GM21619 (cell line): ENCODE data around the gene GJA3.

Experiments used
- ATAC-seq: cut with Tn5 transposase; IDR thresholded peaks from one replicate; pipeline ENCODE4 v1.9.1; 2021; ENCODE audit not compliant: unreplicated experiment

Gene GJA3

GRCh38 chr13:20185366-20186056, 24.7 kb upstream of the GJA3 start:
- no peak for ATAC-seq

- ATAC-seq: peak; percentile 79
Observed at GRCh38 chr13:20182231-20182846, 21.5 kb upstream of the GJA3 start.

DNA sequence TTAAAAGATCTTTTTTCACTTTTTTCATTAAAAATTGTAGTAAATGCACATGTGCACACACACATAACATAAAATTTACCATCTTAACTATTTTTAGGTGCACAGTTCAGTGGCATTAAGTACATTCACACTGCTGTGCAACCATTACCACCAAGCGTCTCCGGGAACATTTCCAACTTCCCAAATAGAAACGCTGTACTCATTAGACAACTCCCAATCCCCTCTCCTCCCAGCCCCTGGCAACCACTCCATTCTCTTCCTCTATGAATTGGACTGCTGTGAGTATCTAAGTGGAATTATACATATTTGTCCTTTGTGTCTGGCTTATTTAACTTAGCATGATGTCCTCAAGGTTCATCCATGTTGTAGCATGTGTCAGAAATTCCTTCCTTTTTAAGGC, 20.3 kb upstream of the GJA3 start:
- no peak for ATAC-seq

- ATAC-seq: no peak
Observed at GRCh38 chr13:20178156-20178555, 17.3 kb upstream of the GJA3 start.

DNA sequence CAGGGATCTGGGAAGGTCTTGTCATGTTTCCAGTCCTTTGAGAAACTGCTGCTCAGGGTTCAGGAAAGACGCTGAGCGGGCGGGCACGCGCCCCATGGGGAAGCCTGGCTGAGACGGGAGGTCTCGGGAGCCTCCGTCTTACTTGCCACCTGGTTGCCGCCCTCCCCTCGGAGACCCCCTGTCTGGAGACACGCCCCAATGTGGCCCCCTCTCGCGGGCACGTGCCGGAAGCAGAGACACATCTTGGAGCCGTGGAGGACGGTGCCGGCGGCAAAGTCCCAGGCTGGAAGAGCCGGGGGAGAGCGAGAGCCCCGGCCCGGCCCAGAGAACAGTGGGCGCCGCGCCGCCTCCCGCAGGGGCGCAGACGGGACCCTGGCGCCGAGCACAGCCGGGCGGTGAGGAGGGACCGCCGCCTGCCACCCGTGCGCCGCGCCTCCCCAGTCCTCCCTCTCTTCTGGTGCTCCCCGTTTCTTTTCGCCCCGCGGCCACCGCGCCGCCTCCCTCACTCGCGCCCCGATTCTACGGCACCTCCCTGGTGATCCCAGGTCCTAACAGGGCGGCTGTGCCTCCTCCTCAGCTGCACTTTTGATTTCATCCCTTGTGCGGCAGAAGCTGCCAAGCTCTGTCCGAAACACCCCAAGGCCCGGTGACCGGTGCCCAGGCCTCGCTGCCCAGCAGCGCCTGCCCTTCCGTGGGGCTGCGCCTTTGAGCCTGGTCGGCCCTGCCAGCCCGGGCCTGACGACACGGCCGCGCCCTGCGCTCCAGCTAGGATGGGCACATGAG, 16.4 kb upstream of the GJA3 start:
- no peak for ATAC-seq

DNA sequence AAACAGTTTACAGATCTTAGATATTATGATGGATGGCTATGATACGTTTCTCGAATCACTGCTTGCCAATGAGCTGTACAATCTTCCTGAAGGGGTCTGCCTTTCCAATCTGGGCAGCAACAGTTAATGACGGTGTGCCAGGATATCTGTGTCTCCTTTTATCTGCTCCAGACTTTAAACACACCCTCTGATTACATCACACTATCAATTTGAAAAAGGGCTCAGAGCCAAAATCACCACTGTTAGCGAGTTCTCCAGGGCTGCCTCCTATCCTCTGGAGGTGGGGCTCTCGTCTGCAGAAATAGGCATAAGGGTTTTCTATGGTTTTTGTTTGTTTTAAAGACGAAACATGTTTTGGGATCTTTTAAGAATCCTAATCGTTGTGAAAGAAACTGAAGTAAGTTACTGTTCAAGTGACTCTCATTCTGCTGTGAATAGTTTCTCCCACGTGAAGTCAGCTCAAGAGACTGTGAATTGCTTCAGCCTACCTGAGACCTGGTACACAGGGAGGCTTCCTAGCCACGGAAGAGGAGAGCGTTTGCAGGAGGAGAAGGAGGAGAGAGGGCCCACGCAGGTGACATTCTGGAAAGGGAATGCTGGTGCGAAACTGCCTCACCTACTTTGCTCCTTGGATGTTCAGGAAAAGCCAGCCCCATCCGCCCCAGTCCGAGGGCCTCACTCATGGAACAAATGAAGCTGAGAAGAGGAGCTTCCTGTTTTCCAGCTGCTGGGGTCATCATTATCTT, 15.2 kb upstream of the GJA3 start:
- ATAC-seq: no peak

DNA sequence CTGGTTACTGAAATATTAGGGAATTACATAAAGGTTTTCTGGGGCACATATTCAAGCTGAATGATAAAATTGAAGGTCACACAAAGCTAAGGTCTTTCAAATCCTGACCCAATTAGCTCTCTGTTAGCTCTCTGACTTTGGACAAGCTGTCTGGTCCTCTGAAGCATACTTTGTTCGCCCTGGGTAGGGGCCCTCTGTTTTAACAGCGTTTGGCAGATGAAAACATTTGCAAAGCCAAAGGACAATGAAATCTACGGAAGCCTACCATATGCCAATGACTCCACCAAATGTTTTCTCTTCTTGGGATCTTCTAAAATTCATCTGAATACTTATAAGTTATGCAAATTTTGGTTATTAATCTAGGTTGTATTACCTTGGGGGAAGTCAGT, 14.5 kb upstream of the GJA3 start:
- ATAC-seq: no peak

DNA sequence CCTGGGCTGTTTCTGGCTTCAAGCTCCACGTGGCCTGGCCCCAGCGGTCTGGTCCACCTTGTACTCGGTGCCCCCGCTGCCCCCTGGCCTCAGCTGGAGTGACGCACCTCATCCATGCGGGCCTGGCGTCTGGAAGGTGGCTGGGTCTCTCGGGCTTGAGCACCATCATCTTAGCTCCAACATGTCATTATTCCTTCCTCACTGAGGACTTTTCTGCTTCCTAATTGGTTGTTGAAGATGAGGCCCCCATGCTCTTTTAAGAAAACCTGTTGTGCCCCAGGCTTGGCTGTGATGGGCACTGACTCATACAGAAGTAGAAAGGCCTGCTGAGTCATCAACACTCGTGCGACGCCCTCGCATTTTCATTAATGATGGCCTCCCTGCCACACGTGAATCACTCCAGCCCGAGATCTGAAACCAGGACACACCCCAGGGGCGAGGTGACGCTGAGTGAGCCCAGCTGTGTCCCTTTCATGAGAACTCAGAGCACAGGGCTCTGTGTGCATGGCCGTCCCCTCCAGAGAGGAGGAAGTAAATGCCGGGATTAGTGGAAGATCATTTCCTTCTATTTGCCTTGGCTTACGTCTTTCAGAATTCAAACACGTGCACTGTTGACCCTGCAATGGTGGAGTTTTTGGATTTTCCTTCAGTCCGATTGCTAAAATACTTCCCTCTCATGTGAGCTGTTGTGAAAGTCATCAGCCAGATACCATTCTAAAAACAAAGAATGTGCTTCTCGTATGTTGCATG, 14.0 kb upstream of the GJA3 start:
- ATAC-seq: peak; percentile 92

DNA sequence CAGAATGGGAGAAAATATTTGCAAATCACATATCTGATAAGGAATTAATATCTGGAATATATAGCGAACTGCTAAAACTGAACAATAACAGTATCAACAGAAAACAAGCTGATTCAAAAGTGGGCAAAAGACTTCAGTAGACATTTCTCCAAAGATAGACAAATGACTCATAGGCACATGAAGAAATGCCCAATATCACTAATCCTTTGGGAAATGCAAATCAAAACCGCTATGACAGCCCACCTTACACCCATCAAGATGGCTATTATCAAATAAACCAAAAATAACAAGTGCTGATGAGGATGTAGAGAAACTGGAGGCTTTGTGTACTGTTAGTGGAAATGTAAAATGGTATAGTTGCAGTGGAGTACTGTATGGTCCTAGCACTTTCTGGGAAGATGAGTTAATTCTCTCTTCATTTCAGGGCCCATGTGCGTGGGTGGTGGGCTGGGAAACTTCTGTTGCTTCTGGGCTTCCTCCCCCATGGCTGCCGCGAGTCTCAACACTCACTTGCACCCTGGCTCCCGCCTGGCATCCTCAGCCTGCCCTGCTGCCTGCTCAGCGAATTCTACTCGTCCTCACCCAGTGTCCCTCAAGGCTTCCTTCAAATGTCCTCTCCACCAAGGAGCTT, 12.4 kb upstream of the GJA3 start:
- no peak for ATAC-seq

DNA sequence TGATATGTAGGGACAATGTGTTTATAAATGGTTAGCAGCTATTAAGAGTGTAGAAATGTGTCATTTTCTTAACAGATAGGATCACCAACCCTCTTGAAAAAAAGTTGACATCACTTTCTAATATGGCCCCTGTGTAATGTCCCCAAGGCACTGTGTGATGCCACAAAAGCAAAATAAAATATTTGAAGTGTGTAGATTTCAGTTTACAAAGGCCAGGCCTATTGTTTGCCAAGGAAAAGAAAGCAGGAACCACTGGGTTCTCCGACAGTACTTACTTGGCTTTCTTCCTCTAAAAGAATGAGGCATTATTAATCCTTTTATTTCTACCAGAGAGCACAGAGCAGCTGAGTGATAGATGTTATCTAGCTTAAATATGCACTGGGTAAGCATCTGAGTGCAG, 10.5 kb upstream of the GJA3 start:
- ATAC-seq: no peak

- no peak for ATAC-seq
Observed at GRCh38 chr13:20170921-20171320, 10.1 kb upstream of the GJA3 start.

DNA sequence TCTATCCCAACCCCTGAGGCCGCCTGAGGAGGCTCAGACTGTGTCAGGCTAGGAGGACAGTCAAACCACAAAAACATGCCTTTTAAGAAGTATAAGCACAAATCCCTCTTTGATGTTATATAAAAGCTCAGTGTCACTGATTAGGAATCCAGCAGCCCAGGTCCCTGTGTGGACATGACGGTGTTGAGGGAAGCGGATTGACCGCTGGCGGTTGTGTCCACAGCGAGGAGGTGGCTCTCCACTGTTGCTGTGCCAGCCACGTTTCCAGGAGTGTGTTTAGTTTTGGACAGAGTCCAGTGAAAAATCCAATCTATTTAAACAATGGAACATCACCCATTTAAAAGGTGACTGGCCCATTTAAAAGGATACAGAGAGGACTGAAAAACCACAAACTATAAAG, 7.5 kb upstream of the GJA3 start:
- ATAC-seq: no peak

GRCh38 chr13:20165417-20166257, 4.8 kb upstream of the GJA3 start:
- ATAC-seq: no peak

DNA sequence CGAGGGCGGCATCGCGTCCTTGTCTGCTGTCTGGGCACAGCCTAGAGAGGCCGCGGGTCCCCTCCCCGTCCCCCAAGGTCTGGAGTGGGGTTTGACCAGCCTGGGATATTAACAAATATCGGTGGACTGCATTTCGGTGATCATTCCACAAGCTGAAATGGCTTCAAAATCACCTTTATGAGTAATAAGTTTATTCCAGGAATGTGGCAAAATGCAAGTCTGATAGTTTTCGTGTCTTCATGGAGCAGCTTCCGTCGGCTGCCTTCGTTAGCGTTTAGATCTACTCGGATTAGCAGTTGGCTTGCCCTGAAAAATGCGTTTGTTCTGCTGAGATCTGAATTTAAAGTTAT, 1.1 kb upstream of the GJA3 start:
- ATAC-seq: no peak

DNA sequence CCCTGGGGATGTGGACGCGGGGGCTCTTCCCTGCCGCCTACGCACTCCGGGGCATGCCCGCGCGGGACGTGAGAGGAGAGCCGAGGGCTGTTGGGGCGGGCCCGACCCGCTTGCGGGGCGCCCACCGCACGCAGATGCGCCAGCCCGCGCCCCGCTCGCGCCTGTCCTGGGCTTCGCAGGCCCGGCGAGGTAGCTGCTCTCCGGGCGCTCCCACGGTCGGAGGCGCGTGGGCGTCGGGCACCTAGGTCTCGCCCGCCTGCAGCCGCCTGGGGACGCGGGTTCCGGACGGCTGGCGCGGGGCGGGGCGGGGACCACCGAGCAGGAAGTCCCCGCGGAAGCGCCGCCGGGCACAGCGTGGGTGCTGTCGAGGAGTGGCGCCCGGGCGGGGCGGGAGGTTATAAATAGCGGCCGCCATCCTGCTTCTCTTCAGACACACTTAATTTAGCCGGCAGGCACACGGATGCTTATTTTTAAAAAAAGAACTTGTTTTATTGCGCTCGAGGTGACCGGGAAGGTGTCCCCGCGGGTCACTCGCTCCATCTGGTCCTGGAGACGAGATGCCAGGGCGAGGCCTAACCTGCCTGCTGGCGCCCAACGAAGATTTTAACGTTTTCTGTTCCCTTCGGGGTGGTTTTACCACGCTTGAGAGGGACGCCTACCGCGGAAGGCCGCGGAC, 561 bp upstream of the GJA3 start:
- ATAC-seq: peak; percentile 43

GRCh38 chr13:20159646-20160305, 1.1 kb downstream of the GJA3 start:
- no peak for ATAC-seq

DNA sequence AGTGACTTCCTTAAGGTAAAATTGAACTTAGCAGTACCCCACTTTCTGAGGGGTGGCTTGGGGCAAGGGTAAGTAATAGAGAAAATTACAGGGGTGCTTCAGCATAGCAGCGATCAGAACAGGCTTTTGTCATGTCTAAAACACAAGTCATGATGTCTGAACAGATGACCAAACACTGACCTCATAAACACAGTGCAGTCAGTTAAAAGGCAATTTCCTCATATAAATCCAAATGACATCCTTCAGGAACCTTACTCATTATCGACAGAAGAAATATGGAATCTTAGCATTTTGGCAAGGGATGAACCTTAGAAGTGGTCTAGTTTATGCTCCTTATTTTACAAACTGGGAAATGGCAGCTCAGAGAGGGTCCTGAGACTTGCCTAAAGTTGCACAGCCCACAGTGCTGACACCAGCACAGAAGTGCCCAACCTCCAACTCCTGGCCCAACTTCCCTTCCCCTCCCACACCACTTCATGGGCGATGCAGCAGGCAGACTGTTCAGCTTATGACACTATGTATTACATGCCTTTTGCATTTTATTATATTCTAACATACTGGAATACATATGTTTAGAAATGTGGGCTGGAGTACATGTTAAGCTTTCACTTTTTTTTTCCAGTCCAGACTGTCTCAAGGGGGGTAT, 3.6 kb downstream of the GJA3 start:
- ATAC-seq: no peak

- ATAC-seq: no peak
Observed at GRCh38 chr13:20156702-20157101, 4.2 kb downstream of the GJA3 start.
